Right lobe of liver (tissue), 6 donors: ENCODE data around the gene DDX3X. TPM values are rescaled to one million over a fixed set of nuclear protein-coding genes. Genes with fewer than 3 reads are reported as not detected.
A peak's percentile ranks its signal among the peaks of the same experiment; 100 is the strongest.
"Not testable (repeated sequence)": the region's sequence is repeated elsewhere in the genome, so short reads cannot be mapped to it uniquely, and the experiment has no call there.

Experiments used
- ATAC-seq, 4 donors: fragments of 200-7000 bp; cut with Tn5 transposase; one replicate each; pipeline ENCODE4 v1.9.1; 2020; ENCODE audit warnings: mild to moderate bottlenecking in 4 of 4, moderate library complexity in 4 of 4
- DNase-seq, 3 donors: peaks; one replicate each; pipeline ENCODE4 v3.0.0-alpha.2; 2020
- H3K27ac ChIP-seq, 3 donors: fragments of 200-600 bp; one replicate each; pipeline ENCODE4 v1.8.0; 2022
- H3K27me3 ChIP-seq, 2 donors: fragments of 200-600 bp; one replicate each; pipeline ENCODE4 v1.8.0; 2022
- H3K36me3 ChIP-seq, 4 donors: fragments of 200-600 bp; sonication (generic) in 1 of 4; one replicate each; pipeline versions ENCODE4 v1.5.1 to v1.8.0; 2017 to 2022; ENCODE audit warnings: control low read depth in 1 of 4
- H3K4me1 ChIP-seq, 4 donors: fragments of 200-600 bp; sonication (generic) in 1 of 4; one replicate each; pipeline versions ENCODE4 v1.5.1 to v1.8.0; 2017 to 2022; ENCODE audit warnings: control low read depth in 1 of 4
- H3K4me3 ChIP-seq, 3 donors: fragments of 200-600 bp; one replicate each; pipeline ENCODE4 v1.8.0; 2022
- H3K9me3 ChIP-seq, 4 donors: fragments of 200-600 bp; sonication (generic) in 1 of 4; one replicate each; pipeline versions ENCODE4 v1.5.1 to v1.8.0; 2017 to 2022; ENCODE audit warnings: control low read depth in 1 of 4
- CTCF ChIP-seq, 4 donors: fragments of 200-600 bp in 3 of 4; fragments of 450-650 bp in 1 of 4; IDR thresholded peaks; one replicate each; pipeline versions ENCODE4 v1.5.1 to v1.8.0; 2016 to 2022; ENCODE audit warnings: antibody characterized with exemption in 4 of 4, mild to moderate bottlenecking in 2 of 4
- POLR2A ChIP-seq: fragments of 450-650 bp; IDR thresholded peaks from one replicate; pipeline ENCODE4 v1.6.1; 2017; ENCODE audit warnings: antibody characterized with exemption, mild to moderate bottlenecking
- whole genome bisulfite sequencing: methylation state at CpG from one replicate; pipeline ENCODE4 v1.1.6; 2018; ENCODE audit warnings: low coverage, low lambda C conversion rate; ENCODE audit not compliant: insufficient coverage; ENCODE audit errors: missing lambda C conversion rate; 5-methylcytosine and 5-hydroxymethylcytosine counted together
- intact Hi-C, 2 donors: fragments of 100-400 bp; cut with DNase I; formaldehyde crosslinking; loops; one replicate each; pipeline versions ENCODE4 v1.11.2 to v1.14.1; 2022
- total RNA-seq, 6 experiments: library from RNA; depleted of rRNA in 2 of 6; stranded (reverse); fragments of >200 nt in 2 of 6; fragmentation: NEBNext Ultra II Directional in 3 of 6; extraction: Animal tissue kit (Norgen Biotek cat#: 25700) in 3 of 6; gene quantifications; one replicate each; pipeline versions ENCODE4 v1.1.0 to v1.2.4, GENCODE V29; 2016 to 2023
- donor health status: DM: no; HTN: yes; CAD: no.
- donor health status: DM: no; HTN: no; CAD: no.
- donor health status: DM: no; HTN: no; CAD: no.
- donor health status: DM: no; HTN: yes; CAD: no.
- donor health status: DM: no; HTN: yes; CAD: no.

Gene DDX3X
- total RNA-seq, 6 experiments from 2014 or later: 85.1 to 210 (median 138) TPM

- DNase-seq (peak in 1 of 3 donors; percentile 5), ATAC-seq (no peak)
- H3K27me3 ChIP-seq: no peaks in the 10 kb centered on the region
- no peak overlapping the region for H3K4me3 ChIP-seq
- H3K9me3 ChIP-seq: peaks cover 0 to 4% (median 0%) of the 10 kb centered on the region in 4 donors
- intact Hi-C loops: no loop called here
- no peak overlapping the region for H3K27ac ChIP-seq
- peaks cover 0 to 7% (median 0%) of the 10 kb centered on the region in 4 donors for H3K4me1 ChIP-seq
- H3K36me3 ChIP-seq: no peaks in the 10 kb centered on the region
- TF ChIP-seq CTCF (IDR thresholded peaks at IDR 0.05): no peak
- no peak for TF ChIP-seq POLR2A
- WGBS: 69% methylated on average over 8 of the region's 8 CpGs
Observed at GRCh38 chrX:41394293-41394692, 60.3 kb downstream of the DDX3X start.

GRCh38 chrX:41397219-41397618, 63.3 kb downstream of the DDX3X start:
- intact Hi-C loops: no loop called here
- Histone ChIP-seq H3K9me3 (peaks cover 0 to 4% (median 0%) of the 10 kb centered on the region in 4 donors), H3K4me1 (no peaks in the 10 kb centered on the region), H3K4me3 (no peak overlapping the region), H3K36me3 (no peaks in the 10 kb centered on the region), H3K27ac (no peak overlapping the region), H3K27me3 (no peaks in the 10 kb centered on the region)
- ATAC-seq: no peak
- TF ChIP-seq CTCF (IDR thresholded peaks at IDR 0.05) (no peak), POLR2A (no peak)
- WGBS: 89% methylated on average over 3 of the region's 3 CpGs
- no peak for DNase-seq

- no peak overlapping the region for H3K4me3 ChIP-seq
- intact Hi-C loops: no loop called here
- ATAC-seq (no peak), DNase-seq (no peak)
- no peaks in the 10 kb centered on the region for H3K4me1 ChIP-seq
- no peak overlapping the region for H3K27ac ChIP-seq
- no peaks in the 10 kb centered on the region for H3K36me3 ChIP-seq
- no peak for TF ChIP-seq CTCF (IDR thresholded peaks at IDR 0.05)
- no peak for TF ChIP-seq POLR2A
- no peaks in the 10 kb centered on the region for H3K27me3 ChIP-seq
- no CpG with 5 or more reads among the region's 2 CpGs for WGBS
- H3K9me3 ChIP-seq: peaks cover 0 to 4% (median 0%) of the 10 kb centered on the region in 4 donors
Observed at GRCh38 chrX:41397768-41398167, 63.8 kb downstream of the DDX3X start.

GRCh38 chrX:41402556-41402955, 68.6 kb downstream of the DDX3X start:
- H3K9me3 ChIP-seq, intact Hi-C loops, H3K36me3 ChIP-seq, ATAC-seq, H3K27me3 ChIP-seq, H3K4me3 ChIP-seq, DNase-seq, H3K27ac ChIP-seq, H3K4me1 ChIP-seq: not testable (repeated sequence)
- WGBS: 74% methylated on average over 2 of the region's 2 CpGs

- Histone ChIP-seq H3K9me3 (no peaks in the 10 kb centered on the region), H3K4me3 (no peak overlapping the region), H3K27me3 (no peaks in the 10 kb centered on the region), H3K27ac (no peak overlapping the region), H3K36me3 (no peaks in the 10 kb centered on the region), H3K4me1 (no peaks in the 10 kb centered on the region)
- no peak for TF ChIP-seq CTCF (IDR thresholded peaks at IDR 0.05)
- no peak for TF ChIP-seq POLR2A
- DNase-seq (peak in 1 of 3 donors; percentile 26), ATAC-seq (no peak)
- 73% methylated on average over 2 of the region's 6 CpGs for WGBS
- intact Hi-C loops: no loop called here
Observed at GRCh38 chrX:41405551-41405950, 71.6 kb downstream of the DDX3X start.
